Suprapubic skin (tissue), 4 donors: Measurements from ENCODE around the gene PLCL2. TPM values are rescaled to one million over a fixed set of nuclear protein-coding genes. Genes with fewer than 3 reads are reported as not detected.

Experiments used
- DNase-seq, 2 donors: peaks; one replicate each; pipeline ENCODE4 v3.0.0-alpha.2; 2019; ENCODE audit warnings: low spot score in 2 of 2
- H3K27ac ChIP-seq: fragments of 200-600 bp; sonication (generic); one replicate; pipeline ENCODE4 v1.5.1; 2019
- H3K27me3 ChIP-seq: fragments of 200-600 bp; sonication (generic); one replicate; pipeline ENCODE4 v1.5.1; 2019
- H3K36me3 ChIP-seq: fragments of 200-600 bp; sonication (generic); one replicate; pipeline ENCODE4 v1.5.1; 2019
- H3K4me1 ChIP-seq: fragments of 200-600 bp; sonication (generic); one replicate; pipeline ENCODE4 v1.5.1; 2019
- H3K4me3 ChIP-seq: fragments of 200-600 bp; sonication (generic); one replicate; pipeline ENCODE4 v1.5.1; 2019; ENCODE audit warnings: mild to moderate bottlenecking
- H3K9me3 ChIP-seq: fragments of 200-600 bp; sonication (generic); one replicate; pipeline ENCODE4 v1.5.1; 2019
- EP300 ChIP-seq: sonication (generic); formaldehyde crosslinking; IDR thresholded peaks from one replicate; pipeline ENCODE4 v1.6.1; 2017; ENCODE audit warnings: antibody characterized with exemption
- POLR2A ChIP-seq, 2 donors: fragments of 450-650 bp; IDR thresholded peaks; one replicate each; pipeline ENCODE4 v1.6.1; 2017; ENCODE audit warnings: antibody characterized with exemption in 2 of 2, mild to moderate bottlenecking in 2 of 2, moderate library complexity in 2 of 2
- POLR2AphosphoS5 ChIP-seq, 3 donors: sonication (generic); formaldehyde crosslinking; IDR thresholded peaks; one replicate each; pipeline ENCODE4 v1.6.1; 2017; ENCODE audit warnings: antibody characterized with exemption in 3 of 3
- WGBS: methylation state at CpG from one replicate; pipeline ENCODE4 v1.1.5; 2018; 5-methylcytosine and 5-hydroxymethylcytosine counted together
- total RNA-seq, 4 donors: library from RNA; depleted of rRNA; stranded (reverse); fragments of >200 nt; gene quantifications; one replicate each; pipeline ENCODE4 v1.1.0, GENCODE V29; 2016
- TF ChIP-seq, protein P1 (sequence below), 2 donors: fragments of 200-600 bp in 1 of 2; fragments of 450-650 bp in 1 of 2; sonication (generic) in 1 of 2; IDR thresholded peaks; one replicate each; pipeline ENCODE4 v1.5.1; 2016 to 2019; ENCODE audit warnings: antibody characterized with exemption in 2 of 2, mild to moderate bottlenecking in 1 of 2, moderate library complexity in 1 of 2

The PLCL2 gene
- total RNA-seq, 4 donors from 2014 or later, result 1.5 to 4.2 (median 1.9) TPM

- Histone ChIP-seq H3K4me3 (no peak overlapping the region), H3K27ac (no peak overlapping the region), H3K4me1 (no peaks in the 10 kb centered on the region), H3K36me3 (no peaks in the 10 kb centered on the region), H3K27me3 (no peaks in the 10 kb centered on the region), H3K9me3 (no peaks in the 10 kb centered on the region)
- 90% methylated on average over 3 of the region's 3 CpGs for WGBS
- DNase-seq, result no peak
- TF ChIP-seq POLR2AphosphoS5 (IDR thresholded peaks at IDR 0.05), result no peak
- TF ChIP-seq, protein P1, sequence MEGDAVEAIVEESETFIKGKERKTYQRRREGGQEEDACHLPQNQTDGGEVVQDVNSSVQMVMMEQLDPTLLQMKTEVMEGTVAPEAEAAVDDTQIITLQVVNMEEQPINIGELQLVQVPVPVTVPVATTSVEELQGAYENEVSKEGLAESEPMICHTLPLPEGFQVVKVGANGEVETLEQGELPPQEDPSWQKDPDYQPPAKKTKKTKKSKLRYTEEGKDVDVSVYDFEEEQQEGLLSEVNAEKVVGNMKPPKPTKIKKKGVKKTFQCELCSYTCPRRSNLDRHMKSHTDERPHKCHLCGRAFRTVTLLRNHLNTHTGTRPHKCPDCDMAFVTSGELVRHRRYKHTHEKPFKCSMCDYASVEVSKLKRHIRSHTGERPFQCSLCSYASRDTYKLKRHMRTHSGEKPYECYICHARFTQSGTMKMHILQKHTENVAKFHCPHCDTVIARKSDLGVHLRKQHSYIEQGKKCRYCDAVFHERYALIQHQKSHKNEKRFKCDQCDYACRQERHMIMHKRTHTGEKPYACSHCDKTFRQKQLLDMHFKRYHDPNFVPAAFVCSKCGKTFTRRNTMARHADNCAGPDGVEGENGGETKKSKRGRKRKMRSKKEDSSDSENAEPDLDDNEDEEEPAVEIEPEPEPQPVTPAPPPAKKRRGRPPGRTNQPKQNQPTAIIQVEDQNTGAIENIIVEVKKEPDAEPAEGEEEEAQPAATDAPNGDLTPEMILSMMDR (IDR thresholded peaks at IDR 0.05), result no peak
Measured at GRCh38 chr3:16995601-16996000, 110.8 kb downstream of the PLCL2 start.

- 81% methylated on average over 3 of the region's 3 CpGs for WGBS
- H3K9me3 ChIP-seq, result peaks cover 6% of the 10 kb centered on the region
Measured at GRCh38 chr3:16998236-16998923, 113.6 kb downstream of the PLCL2 start.

DNA sequence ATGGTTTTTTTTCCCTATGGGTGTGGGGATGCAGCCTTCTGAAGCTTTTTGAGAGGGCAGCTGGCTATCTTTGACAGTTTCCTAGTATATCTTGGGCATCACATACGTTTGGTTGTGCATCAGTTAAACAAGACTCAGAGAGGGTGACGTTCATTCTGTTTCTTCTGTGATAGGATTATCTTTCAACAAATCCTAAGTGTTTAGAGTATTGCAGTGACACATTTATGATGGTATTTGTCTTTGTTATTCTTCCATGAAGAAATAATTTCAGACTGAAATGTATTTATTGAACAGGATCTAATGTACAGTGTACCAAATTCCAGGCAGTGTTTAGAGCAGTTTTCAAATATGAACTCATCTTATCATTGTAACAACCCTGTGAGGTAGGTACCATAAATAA is 114.4 kb downstream of the PLCL2 start:
- TF ChIP-seq POLR2A (IDR thresholded peaks at IDR 0.05), result no peak
- TF ChIP-seq, protein P1 (IDR thresholded peaks at IDR 0.05), result no peak
- no peak for TF ChIP-seq EP300
- H3K27ac ChIP-seq, result no peak overlapping the region
- DNase-seq, result no peak
- WGBS, result 83% methylated on average over 2 of the region's 2 CpGs
- H3K36me3 ChIP-seq, result no peaks in the 10 kb centered on the region
- no peaks in the 10 kb centered on the region for H3K27me3 ChIP-seq
- peaks cover 6% of the 10 kb centered on the region for H3K9me3 ChIP-seq
- H3K4me1 ChIP-seq, result no peaks in the 10 kb centered on the region
- H3K4me3 ChIP-seq, result no peak overlapping the region

More at GRCh38 chr3:16998236-16998923, 113.6 kb downstream of the PLCL2 start:
- no peak overlapping the region for H3K4me3 ChIP-seq
- no peaks in the 10 kb centered on the region for H3K27me3 ChIP-seq
- no peak for DNase-seq
- no peaks in the 10 kb centered on the region for H3K4me1 ChIP-seq
- no peak overlapping the region for H3K27ac ChIP-seq
- H3K36me3 ChIP-seq, result no peaks in the 10 kb centered on the region
- TF ChIP-seq POLR2A (IDR thresholded peaks at IDR 0.05) (no peak), POLR2AphosphoS5 (IDR thresholded peaks at IDR 0.05) (no peak), EP300 (no peak)
- TF ChIP-seq, protein P1 (IDR thresholded peaks at IDR 0.05), result no peak

- Histone ChIP-seq H3K27me3 (no peaks in the 10 kb centered on the region), H3K9me3 (peaks cover 6% of the 10 kb centered on the region), H3K36me3 (no peaks in the 10 kb centered on the region), H3K4me1 (no peaks in the 10 kb centered on the region), H3K4me3 (no peak overlapping the region), H3K27ac (no peak overlapping the region)
- TF ChIP-seq POLR2AphosphoS5 (IDR thresholded peaks at IDR 0.05) (no peak), POLR2A (IDR thresholded peaks at IDR 0.05) (no peak), EP300 (no peak)
- TF ChIP-seq, protein P1 (IDR thresholded peaks at IDR 0.05), result no peak
- no peak for DNase-seq
Measured at GRCh38 chr3:16999871-17000270, 115.1 kb downstream of the PLCL2 start.

DNA sequence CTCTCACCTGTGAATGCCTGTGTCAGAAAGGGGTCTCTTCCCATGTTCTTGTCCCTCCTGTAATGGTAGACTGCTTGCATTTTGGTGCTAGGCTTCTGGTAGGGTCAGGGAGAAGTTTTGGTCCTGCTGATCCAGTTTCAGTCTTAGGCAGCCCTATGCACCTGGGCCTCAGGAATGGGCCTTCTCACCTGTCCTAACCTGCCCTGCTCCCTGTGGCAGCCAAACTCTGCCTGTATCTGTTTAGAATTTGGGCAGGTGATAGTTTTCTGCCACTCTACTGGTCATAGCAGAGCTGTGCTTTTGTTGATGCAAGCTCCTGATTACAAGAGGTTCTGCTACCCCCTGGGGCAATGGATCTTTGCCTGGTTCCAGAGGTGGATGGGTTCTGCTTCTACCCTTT is 118.7 kb downstream of the PLCL2 start:
- Histone ChIP-seq H3K27me3 (no peaks in the 10 kb centered on the region), H3K4me3 (no peak overlapping the region), H3K9me3 (peaks cover 6% of the 10 kb centered on the region), H3K4me1 (no peaks in the 10 kb centered on the region), H3K36me3 (no peaks in the 10 kb centered on the region), H3K27ac (no peak overlapping the region)
- DNase-seq, result no peak
- TF ChIP-seq EP300, result no peak
